Endothelial cell of umbilical vein (primary cell): ENCODE measurements around the gene GFPT2.

Source experiments
- GATA2 ChIP-seq: IDR thresholded peaks from 2 replicates; pipeline ENCODE4 v1.7.0; 2011; ENCODE audit warnings: low read depth, mild to moderate bottlenecking, moderate library complexity, mixed read lengths, low read length; ENCODE audit not compliant: insufficient read length, insufficient read depth
- MYC ChIP-seq: IDR thresholded peaks from one replicate; pipeline ENCODE4 v1.6.1; 2011; ENCODE audit warnings: mild to moderate bottlenecking, low read depth, low read length
- POLR2A ChIP-seq: IDR thresholded peaks from 2 replicates; pipeline ENCODE4 v1.6.1; 2012; ENCODE audit warnings: low read depth, mild to moderate bottlenecking, control low read depth, low read length
- TF ChIP-seq, protein P1 (sequence below), 2 donors: IDR thresholded peaks; 1 replicate in 1 of 2; 2 replicates in 1 of 2; pipeline ENCODE4 v1.5.1; 2011; ENCODE audit warnings: low read length in 2 of 2, mild to moderate bottlenecking in 2 of 2, moderate library complexity in 2 of 2, control low read depth in 1 of 2, inconsistent platforms in 1 of 2, low read depth in 1 of 2; ENCODE audit not compliant: insufficient read depth in 1 of 2; ENCODE audit errors: extremely low read depth in 1 of 2

DNA sequence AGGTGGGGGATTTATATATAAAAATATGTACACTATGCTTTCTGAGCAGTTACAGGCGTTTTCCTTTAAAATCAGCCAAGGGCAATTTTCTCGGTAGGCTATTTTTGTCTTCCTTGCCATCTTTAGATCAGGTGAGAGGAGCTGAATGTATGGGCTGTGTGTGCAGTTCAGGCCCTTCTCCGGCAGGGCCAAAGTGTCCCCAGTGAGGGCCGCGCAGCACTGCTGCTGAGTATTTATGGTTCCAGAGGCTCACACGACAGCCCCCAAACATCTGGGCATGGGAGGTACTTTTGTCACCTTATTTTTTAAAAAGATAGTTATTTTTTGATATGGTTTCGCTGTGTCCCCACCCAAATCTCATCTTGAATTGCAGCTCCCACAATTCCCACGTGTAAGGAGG is 11.5 kb downstream of the GFPT2 start:
- TF ChIP-seq, protein P1, sequence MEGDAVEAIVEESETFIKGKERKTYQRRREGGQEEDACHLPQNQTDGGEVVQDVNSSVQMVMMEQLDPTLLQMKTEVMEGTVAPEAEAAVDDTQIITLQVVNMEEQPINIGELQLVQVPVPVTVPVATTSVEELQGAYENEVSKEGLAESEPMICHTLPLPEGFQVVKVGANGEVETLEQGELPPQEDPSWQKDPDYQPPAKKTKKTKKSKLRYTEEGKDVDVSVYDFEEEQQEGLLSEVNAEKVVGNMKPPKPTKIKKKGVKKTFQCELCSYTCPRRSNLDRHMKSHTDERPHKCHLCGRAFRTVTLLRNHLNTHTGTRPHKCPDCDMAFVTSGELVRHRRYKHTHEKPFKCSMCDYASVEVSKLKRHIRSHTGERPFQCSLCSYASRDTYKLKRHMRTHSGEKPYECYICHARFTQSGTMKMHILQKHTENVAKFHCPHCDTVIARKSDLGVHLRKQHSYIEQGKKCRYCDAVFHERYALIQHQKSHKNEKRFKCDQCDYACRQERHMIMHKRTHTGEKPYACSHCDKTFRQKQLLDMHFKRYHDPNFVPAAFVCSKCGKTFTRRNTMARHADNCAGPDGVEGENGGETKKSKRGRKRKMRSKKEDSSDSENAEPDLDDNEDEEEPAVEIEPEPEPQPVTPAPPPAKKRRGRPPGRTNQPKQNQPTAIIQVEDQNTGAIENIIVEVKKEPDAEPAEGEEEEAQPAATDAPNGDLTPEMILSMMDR (IDR thresholded peaks at IDR 0.05; ENCODE audit: extremely low read depth in 1 of 2, insufficient read depth in 1 of 2, low read depth in 1 of 2, low read length in 2 of 2): no peak
- TF ChIP-seq POLR2A (no peak), GATA2 (no peak), MYC (no peak)
